K562 treated with DMSO at 1 percent for 48 hours (cell line): ENCODE measurements around the gene SLCO4C1. TPM values are rescaled to one million over a fixed set of nuclear protein-coding genes. Genes with fewer than 3 reads are reported as not detected.

Source experiments
- total RNA-seq: library from RNA; unstranded; fragments of 300-600 nt; gene quantifications from 2 replicates; pipeline ENCODE4 v1.2.3, GENCODE V29; 2022; ENCODE audit warnings: low replicate concordance; ENCODE audit errors: extremely low read depth

Gene SLCO4C1, protein sequence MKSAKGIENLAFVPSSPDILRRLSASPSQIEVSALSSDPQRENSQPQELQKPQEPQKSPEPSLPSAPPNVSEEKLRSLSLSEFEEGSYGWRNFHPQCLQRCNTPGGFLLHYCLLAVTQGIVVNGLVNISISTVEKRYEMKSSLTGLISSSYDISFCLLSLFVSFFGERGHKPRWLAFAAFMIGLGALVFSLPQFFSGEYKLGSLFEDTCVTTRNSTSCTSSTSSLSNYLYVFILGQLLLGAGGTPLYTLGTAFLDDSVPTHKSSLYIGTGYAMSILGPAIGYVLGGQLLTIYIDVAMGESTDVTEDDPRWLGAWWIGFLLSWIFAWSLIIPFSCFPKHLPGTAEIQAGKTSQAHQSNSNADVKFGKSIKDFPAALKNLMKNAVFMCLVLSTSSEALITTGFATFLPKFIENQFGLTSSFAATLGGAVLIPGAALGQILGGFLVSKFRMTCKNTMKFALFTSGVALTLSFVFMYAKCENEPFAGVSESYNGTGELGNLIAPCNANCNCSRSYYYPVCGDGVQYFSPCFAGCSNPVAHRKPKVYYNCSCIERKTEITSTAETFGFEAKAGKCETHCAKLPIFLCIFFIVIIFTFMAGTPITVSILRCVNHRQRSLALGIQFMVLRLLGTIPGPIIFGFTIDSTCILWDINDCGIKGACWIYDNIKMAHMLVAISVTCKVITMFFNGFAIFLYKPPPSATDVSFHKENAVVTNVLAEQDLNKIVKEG
- total RNA-seq: not detected in 2 replicates

GRCh38 chr5:102296178-102296817 is at the start of gene SLCO4C1:
Gene SLCO4C1 (minus strand): TSS chr5:102296284. CDS start chr5:102296262, 22 bp downstream.

Other genes starting within 250 kb of the SLCO4C1 start
- gene SLCO6A1, start 202.7 kb upstream of the SLCO4C1 start, total RNA-seq: not detected in 2 replicates